BE2C (cell line): ENCODE data around the gene CASP10.

Experiments
- DNase-seq: peaks from one replicate; pipeline ENCODE4 v3.0.0-alpha.2; 2020
- H3K27me3 ChIP-seq: fragments of 250-450 bp; sonication (Bioruptor Pico); 2 replicates; pipeline ENCODE4 v1.5.1; 2020; ENCODE audit warnings: mild to moderate bottlenecking
- H3K36me3 ChIP-seq: fragments of 250-450 bp; sonication (Bioruptor Pico); 2 replicates; pipeline ENCODE4 v1.5.1; 2020; ENCODE audit warnings: mild to moderate bottlenecking
- H3K4me1 ChIP-seq: fragments of 250-450 bp; sonication (Bioruptor Pico); 2 replicates; pipeline ENCODE4 v1.5.1; 2020
- H3K4me3 ChIP-seq: 2 replicates; pipeline ENCODE4 v1.5.1; 2011; ENCODE audit warnings: low read depth, low read length
- H3K9me3 ChIP-seq: fragments of 250-450 bp; sonication (Bioruptor Pico); 2 replicates; pipeline ENCODE4 v1.5.1; 2020
- CTCF ChIP-seq: IDR thresholded peaks from 2 replicates; pipeline ENCODE4 v1.5.1; 2012; ENCODE audit warnings: mild to moderate bottlenecking, low read depth, low read length

The CASP10 gene

GRCh38 chr2:201228271-201228911 is 45.5 kb downstream of the CASP10 start:
- H3K36me3 ChIP-seq: no peaks in the 10 kb centered on the region
- 0 out of 2 replicates have a peak, but pooled peaks cover 4% of the 10 kb centered on the region for H3K27me3 ChIP-seq
- no peaks in the 10 kb centered on the region for H3K9me3 ChIP-seq
- DNase-seq: no peak
- no peak for TF ChIP-seq CTCF
- no peak overlapping the region for H3K4me3 ChIP-seq
- H3K4me1 ChIP-seq: peaks cover 4% of the 10 kb centered on the region; the same call in 1 of the 2 replicates

- DNase-seq: no peak
- peaks cover 4% of the 10 kb centered on the region; the same call in 1 of the 2 replicates for H3K4me1 ChIP-seq
- no peak overlapping the region for H3K4me3 ChIP-seq
- H3K36me3 ChIP-seq: no peaks in the 10 kb centered on the region
- no peaks in the 10 kb centered on the region for H3K9me3 ChIP-seq
- no peak for TF ChIP-seq CTCF
- H3K27me3 ChIP-seq: 0 out of 2 replicates have a peak, but pooled peaks cover 4% of the 10 kb centered on the region
These were observed 46.0 kb downstream of the CASP10 start for GRCh38 chr2:201228912-201229290.

GRCh38 chr2:201231781-201232466 is 49.0 kb downstream of the CASP10 start:
- DNase-seq: peak; percentile 94
- no peaks in the 10 kb centered on the region for H3K27me3 ChIP-seq
- no peak overlapping the region for H3K4me3 ChIP-seq
- H3K4me1 ChIP-seq: peaks cover 7% of the 10 kb centered on the region
- H3K9me3 ChIP-seq: no peaks in the 10 kb centered on the region
- peak; percentile 99 for TF ChIP-seq CTCF
- H3K36me3 ChIP-seq: no peaks in the 10 kb centered on the region

GRCh38 chr2:201232467-201232815 is 49.5 kb downstream of the CASP10 start:
- no peak for DNase-seq
- no peaks in the 10 kb centered on the region for H3K9me3 ChIP-seq

GRCh38 chr2:201233192-201233811 is 50.4 kb downstream of the CASP10 start:
- no peak for TF ChIP-seq CTCF
- no peak for DNase-seq
- Histone ChIP-seq H3K4me3 (no peak overlapping the region), H3K4me1 (peaks cover 7% of the 10 kb centered on the region), H3K27me3 (no peaks in the 10 kb centered on the region), H3K36me3 (no peaks in the 10 kb centered on the region), H3K9me3 (no peaks in the 10 kb centered on the region)

More at GRCh38 chr2:201232467-201232815, 49.5 kb downstream of the CASP10 start:
- TF ChIP-seq CTCF: no peak
- Histone ChIP-seq H3K27me3 (no peaks in the 10 kb centered on the region), H3K4me3 (no peak overlapping the region), H3K4me1 (peaks cover 7% of the 10 kb centered on the region), H3K36me3 (no peaks in the 10 kb centered on the region)
